Limb (tissue), 2 donors: ENCODE results near the gene LMNA.
A peak's percentile ranks its signal among the peaks of the same experiment; 100 is the strongest.

Source experiments
- DNase-seq, 2 donors: peaks; one replicate each; pipeline ENCODE4 v3.0.0-alpha.2; 2016; ENCODE audit errors: extremely low spot score in 2 of 2

The LMNA gene

GRCh38 chr1:156081917-156082308 is 32.6 kb upstream of the LMNA start:
- peak in 1 of 2 donors; percentile 61 for DNase-seq

GRCh38 chr1:156082309-156083091 is 32.0 kb upstream of the LMNA start, which contains the start of gene MEX3A:
MEX3A (minus strand) TSS chr1:156082465; CDS start chr1:156081998, 467 bp downstream.
- peak; percentile 89 to 97 for DNase-seq

- DNase-seq, result no peak
Observed at GRCh38 chr1:156083800-156084790, 30.4 kb upstream of the LMNA start.

GRCh38 chr1:156086256-156086662 is 28.3 kb upstream of the LMNA start:
- no peak for DNase-seq

- DNase-seq, result no peak
Observed at GRCh38 chr1:156089704-156090103, 24.8 kb upstream of the LMNA start.

- no peak for DNase-seq
Observed at GRCh38 chr1:156090138-156090839, 24.2 kb upstream of the LMNA start.

- DNase-seq, result peak; percentile 81 to 88
Observed at GRCh38 chr1:156090840-156091188, 23.7 kb upstream of the LMNA start.

GRCh38 chr1:156091610-156092009 is 22.9 kb upstream of the LMNA start:
- DNase-seq, result no peak

- no peak for DNase-seq
Observed at GRCh38 chr1:156095906-156096508, 18.5 kb upstream of the LMNA start.

GRCh38 chr1:156096640-156097391 is 17.7 kb upstream of the LMNA start:
- DNase-seq, result peak in 1 of 2 donors; percentile 90

GRCh38 chr1:156097499-156098178 is 16.9 kb upstream of the LMNA start:
- no peak for DNase-seq

- no peak for DNase-seq
Observed at GRCh38 chr1:156098784-156099183, 15.7 kb upstream of the LMNA start.

GRCh38 chr1:156099282-156099681 is 15.2 kb upstream of the LMNA start:
- DNase-seq, result no peak

GRCh38 chr1:156100205-156100995 is 14.1 kb upstream of the LMNA start:
- no peak for DNase-seq

GRCh38 chr1:156101880-156102279 is 12.6 kb upstream of the LMNA start:
- no peak for DNase-seq

- DNase-seq, result peak in 1 of 2 donors; percentile 54
Observed at GRCh38 chr1:156102633-156103511, 11.6 kb upstream of the LMNA start.

GRCh38 chr1:156103521-156103947 is 11.0 kb upstream of the LMNA start:
- peak; percentile 60 to 72 for DNase-seq
